HG02763 (cell line): ENCODE results near the gene FUOM.
"Not testable (repeated sequence)": the region's sequence is repeated elsewhere in the genome, so short reads cannot be mapped to it uniquely, and the experiment has no call there.

Experiments used
- ATAC-seq: cut with Tn5 transposase; IDR thresholded peaks from one replicate; pipeline ENCODE4 v1.9.1; 2021; ENCODE audit warnings: mild to moderate bottlenecking, moderate library complexity; ENCODE audit not compliant: unreplicated experiment

FUOM gene

DNA sequence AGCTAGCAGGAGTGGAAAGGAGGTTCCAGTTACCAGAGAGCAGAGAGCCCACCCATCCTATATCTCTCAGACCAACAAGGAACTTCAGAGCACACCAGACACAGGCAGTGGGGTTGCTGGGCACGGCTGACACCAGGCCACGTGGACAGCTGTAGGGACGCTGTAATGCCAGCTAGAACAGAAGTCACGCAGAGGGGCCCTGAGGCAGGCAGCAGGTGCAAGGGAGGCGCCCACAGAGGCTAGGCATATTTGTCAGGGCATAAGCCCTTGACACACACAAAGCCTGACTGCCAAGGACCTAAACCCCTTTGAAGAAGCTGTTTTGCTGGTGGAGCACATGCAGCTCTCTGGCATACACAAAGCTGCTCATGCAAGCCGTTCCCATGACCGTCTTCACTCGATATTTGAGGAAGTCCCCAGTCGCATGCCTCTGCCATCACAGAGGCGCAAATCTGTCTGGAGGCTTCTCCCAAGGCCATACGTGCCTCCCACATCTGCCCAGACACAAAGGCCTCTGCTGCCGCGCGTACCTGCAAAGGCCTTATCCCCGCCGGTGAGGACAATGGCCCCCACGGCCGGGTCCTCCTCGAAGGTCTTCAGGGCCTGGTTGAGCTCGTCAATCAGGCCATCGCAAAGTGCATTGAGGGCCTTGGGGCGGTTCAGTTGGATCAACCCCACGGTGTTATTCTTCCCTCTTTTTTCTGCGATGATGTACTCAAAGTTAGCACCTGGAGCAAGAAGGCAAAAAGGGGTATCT is 12.4 kb upstream of the FUOM start:
- no peak for ATAC-seq

DNA sequence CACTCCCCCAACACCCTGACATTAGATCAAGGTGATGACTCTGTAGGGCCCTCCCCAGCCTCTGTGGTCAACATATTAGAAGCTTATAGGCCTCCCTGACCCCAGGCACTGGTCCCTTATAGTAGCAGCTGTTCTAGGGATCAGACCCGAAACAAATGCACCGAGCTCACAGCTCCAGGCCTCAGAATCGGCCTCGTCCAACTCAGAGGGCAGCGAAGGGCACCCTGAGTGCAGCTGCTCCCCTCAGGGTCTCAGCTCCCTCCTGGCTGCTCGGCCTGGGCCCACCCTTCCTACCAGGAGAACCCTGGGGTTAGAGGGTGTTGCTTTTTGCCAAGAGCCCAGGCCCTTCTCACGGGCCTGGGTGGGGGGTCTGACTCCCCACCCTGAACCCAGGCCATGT is 10.3 kb upstream of the FUOM start:
- ATAC-seq: no peak

DNA sequence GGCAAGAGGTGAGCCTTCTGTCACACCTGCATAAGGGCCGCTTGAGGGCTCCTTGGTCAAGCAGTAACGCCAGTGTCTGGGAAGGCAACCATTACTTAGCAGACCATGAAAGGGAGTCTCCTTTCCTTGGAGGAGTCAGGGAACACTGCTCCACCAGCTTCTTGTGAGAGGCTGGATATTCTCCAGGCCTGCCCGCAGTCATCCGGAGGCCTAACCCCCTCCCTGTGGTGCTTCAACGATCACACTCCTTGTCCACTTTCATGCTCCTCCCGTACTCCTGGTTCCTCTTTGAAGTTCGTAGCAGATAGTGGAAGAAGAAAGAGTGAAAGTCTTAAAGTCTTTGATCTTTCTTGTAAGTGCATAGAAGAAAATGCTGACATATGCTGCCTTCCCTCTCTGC is 9.6 kb upstream of the FUOM start:
- ATAC-seq: not testable (repeated sequence)

DNA sequence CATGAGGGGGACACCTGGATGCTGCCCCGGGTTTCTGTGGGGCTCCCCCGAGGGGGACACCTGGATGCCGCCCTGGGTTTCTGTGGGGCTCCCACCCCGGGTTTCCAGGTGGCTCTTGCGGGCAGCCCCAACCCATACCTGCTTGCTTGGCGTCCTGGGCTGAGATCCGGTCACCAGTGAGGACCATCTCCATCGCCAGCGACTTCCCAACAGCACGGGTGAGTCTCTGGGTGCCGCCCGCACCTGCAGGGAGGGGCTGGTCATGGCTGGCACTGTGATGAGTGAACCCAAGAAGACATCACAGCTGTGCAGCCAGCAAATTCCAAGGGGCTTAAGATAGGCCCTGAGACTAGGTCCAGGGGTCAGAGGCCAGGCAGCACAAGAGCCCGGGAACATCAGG is 8.9 kb upstream of the FUOM start:
- ATAC-seq: no peak

DNA sequence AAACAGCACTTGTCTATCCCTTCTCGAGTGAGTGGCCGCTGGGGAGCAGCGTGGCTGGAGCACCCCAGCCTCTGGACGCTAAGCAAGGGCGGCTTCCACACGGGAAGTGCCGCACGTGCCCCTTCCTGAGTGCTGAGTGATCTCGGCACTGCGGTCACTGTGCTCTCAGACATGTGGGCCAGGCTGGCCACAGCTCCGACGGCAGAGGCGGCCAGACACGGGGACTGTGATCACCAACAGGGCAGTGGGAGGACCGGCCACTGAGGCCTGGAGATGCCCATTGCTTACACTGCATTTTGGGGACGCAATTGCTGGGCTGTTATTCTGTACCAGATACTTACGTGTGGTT is 8.3 kb upstream of the FUOM start:
- no peak for ATAC-seq

DNA sequence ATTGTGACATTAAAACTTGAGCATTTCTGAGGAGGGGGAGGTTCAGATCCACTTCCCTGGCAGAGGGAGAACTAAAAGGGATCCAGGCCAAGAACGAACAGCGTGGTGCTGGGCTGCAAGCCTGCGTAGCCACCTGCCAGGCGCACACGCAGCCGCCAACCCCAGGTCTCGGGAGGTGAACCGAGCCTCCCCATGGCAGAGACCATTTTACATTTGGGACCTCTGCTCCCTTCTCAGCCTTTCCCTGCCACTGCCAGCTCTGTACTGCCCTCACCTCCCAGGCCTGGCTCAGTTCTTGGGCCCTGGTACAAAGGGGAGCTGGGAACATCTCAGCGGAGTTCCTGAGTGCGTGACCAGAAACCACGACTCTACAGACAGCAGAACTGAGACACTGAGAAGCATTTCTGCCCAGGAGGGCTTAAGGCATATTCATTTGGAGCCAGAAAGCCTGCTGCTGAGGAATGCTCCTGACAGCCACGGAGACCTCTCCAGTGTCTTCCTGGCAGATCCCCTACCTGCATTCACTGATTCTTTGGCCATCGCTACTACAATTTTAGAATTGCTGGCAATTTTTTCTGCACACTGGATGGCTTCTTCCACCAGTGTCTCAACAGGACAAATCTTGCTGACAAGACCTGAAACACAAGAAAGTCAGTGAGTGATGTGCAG is 7.8 kb upstream of the FUOM start:
- ATAC-seq: no peak

DNA sequence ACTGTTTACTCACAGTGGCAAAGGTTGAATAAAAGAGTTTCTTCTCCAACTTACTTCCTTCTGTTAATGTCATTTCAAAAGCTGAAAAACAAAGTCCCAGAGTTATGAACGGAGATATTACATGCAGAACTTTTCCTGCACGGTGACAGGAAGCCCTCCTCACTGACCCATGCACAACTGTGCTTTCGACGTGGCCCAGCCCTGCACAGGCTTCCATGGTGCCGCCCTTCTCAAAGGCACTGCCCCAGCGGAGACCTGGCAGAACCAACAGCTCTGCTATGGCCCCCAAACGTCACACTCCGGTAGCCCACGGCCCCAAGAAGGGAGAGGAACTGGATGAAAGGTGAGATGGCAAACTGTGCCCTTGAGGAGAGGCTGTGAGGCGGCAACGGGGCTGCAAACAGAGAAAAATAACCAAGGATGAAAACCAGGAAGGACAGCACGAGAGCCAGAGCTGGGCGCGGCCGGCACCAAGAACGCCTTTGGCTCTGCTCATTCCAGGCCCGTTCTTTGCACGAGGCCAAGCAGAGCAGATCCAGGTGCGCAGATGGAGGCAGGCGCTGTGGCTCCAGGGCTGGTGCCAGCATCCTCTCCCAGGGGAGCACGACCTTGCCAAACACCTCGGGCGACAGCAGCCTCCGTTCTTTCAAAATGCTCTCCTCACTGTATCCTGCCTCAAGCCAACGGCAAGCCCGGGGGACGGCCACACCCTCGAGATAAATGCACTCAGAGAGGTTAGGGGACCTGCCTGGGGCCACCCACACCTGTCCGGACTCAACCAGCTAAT is 7.0 kb upstream of the FUOM start:
- ATAC-seq: no peak

DNA sequence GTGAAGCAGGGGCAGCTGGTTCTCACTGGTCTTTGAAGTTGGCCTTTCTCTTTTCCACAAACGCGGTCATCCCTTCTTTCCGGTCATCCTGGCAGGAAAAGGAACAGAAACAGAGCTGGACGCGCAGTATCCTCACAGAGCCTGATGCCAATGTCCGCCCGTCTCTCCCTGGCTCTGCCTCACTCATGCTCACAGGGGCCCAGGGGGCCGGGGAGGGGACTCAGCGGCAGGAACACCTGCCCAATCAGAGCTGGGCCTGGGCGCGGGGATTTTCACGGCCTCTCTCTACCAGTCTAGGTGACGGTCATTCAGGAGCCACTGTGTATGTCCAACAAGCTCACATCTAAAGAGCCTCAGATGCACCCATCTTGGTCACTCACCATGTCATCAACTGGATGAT is 5.0 kb upstream of the FUOM start:
- no peak for ATAC-seq

DNA sequence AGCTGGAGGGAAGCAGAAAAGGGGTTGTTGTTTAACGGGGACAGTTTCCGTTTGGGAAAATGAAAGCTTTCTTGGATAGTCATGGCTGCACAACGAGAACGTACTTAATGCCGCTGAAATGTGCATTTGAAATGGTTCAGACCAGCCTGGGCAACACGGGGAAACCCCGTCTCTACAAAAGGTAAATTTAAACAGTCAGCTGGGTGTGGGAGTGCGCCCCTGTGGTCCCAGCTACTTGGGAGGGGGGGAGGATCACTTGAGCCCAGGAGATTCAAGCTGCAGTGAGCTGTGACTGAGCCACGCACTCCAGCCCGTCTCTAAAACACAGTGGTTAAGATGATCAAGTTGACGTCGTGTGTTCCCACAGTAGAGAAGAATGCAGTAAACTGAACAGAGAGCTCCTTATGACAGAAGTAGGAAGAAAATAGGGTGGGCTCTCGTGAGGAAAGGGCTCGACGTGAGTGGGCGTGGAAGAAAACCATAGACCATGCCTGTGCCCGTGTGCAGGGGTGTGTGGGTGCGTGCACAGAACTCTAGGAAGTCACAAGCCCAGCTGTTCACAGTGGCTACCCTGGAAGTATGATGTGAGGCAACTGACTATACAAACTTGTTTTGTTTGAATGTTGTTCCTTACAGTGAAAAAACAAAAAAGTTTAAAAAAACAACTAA is 4.1 kb upstream of the FUOM start:
- ATAC-seq: no peak

DNA sequence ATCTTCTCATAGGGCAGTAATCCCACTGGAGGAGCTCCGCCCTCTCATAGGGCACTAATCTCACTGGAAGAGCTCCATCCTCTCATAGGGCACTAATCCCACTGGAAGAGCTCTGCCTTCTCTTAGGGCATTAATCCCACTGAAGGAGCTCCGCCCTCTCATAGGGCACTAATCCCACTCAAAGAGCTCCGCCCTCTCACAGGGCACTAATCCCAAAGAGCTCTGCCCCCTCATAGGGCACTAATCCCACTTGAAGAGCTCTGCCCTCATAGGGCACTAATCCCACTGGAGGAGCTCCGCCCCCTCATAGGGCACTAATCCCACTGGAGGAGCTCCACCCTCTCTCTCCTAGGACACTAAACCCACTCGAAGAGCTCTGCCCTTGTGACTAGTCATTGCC is 3.4 kb upstream of the FUOM start:
- ATAC-seq: no peak

DNA sequence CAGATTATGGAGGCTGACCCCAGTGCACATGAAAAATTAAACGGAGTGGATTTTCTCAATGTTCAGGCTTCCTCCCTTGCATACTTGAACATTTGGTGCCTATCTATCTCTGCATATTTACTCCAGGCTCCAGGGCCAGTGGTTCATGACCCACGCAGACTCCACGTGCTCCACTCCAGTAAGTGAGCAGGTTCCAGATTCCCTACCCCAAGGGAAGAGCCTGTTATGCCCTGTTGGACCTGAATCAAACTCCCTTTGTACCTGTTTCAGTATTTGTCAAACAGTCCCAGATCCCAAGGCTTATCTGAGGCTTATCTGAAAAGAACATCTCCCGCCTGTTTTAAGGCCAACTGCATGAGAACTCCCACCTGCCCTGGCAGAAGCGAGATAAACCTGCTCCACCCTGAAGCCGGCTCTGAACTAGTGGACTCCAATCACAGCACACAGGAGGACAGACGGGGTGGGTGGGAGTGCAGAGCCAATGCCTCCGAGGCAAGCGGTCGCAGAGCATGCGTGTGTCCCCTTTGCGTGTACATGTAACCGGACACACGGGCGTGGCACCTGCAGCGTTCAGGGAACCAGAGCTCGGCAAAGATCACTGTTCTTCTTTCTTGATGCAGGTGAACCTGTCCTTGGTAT is 2.3 kb upstream of the FUOM start:
- ATAC-seq: no peak

DNA sequence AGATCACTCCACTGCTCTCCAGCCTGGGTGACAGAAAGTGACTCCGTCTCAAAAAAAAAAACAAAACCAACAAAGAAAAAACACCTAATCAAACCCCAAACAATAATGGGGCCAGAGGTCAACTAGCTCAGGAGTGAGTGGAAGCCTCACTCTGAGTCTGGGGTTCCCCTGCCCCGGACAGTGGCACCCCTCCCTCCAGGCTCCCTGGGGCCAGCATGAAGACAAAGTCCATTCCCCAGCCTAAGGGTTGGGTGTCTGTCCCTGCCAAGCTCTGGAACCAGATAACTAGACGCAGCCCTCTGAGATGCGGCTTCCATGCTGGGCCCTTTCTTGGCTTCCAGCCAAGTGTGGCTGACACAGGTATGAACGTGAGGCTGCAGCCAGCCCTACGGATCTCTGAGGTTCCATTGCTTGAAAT is 1.7 kb upstream of the FUOM start:
- ATAC-seq: no peak

DNA sequence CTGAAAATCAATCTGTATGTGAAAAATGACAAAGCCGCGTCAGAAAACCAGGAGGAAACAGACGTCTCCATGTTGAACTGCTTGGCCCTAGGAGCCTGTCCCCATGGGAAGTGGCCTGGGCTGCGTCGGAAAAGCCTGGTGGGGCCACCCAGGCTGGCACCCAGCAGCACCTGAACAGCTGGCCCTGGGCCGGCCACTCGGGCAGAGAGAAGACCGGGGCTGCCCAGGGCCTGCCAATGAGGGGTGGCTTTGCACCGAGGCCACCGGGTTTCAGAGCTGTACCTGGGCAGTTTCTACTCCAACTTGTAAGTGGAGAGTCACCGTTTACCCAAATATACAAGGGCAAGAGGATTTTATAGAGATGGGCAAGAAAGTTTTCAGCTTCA is 1.1 kb upstream of the FUOM start:
- no peak for ATAC-seq

DNA sequence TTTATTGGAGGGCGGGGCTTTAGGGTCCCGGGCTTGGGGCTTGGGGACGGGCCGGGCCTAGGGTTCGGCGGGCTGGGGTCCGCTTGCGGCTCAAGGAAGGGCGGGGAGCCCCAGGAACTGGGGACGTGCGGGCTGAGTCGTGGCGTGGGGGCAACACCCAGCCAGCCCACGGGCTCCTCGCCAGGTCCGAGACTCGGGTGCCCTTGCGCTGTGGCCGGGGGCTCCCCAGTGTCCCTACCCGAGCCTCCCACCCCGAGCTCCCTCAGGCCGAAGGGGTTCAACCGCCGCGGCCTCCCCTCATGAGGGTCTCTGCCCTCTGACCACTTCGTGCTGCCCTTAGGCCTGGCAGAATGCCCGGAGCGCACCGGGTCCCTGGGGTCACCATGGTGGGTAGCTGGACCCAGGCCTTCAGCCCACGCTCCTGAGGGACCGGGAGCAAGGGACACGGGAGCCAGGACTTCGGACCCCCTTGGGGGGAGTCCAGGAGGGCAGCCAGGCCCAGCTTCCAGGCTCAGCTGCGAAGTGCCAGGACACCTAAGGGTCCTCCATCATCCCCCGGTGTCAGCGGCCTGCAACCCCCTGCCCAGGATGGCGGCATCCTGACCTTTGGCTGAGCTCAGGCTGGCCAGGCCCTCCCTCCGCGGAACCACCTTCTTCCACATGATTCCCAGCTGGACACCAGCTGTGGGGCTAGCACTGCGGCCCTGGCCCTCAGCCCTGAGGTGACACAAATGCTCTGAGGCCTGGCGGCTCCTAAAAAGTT is 524 bp upstream of the FUOM start:
- ATAC-seq: no peak

DNA sequence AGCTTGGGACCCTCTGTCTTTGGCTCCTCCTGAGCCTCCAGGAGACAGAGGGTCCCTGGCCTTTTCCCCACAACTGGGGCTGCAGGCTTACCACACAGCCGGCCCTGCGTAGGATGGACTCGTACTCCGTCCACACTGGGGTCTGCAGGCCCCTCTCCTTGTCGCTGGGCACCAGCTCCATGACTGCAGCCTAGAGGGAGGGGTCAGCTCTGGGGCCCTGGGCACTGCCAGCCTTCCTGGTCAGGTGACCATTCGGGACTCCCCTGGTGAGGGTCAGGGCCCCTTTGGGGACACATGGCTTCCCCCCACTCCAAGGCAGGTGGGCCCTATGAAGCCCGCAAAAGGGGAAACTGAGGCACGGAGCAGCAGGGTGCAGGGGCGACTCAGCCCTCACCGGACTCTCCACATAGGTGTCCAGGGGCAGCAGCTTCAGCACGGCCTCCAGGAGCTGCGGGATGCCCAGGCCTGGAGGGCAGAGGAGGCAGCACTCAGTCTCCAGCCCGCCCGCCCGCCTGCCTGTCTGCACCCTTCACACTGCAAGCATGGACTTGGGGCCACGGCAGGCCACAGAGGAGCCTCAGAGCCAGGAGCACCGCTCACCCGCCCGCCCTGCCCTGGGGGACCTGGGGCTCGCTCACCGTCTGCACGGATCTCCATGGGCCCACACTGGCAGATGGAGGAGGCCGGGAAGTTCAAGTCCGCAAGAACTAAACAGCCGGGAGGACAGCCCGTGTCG is 1.1 kb downstream of the FUOM start:
- ATAC-seq: no peak

DNA sequence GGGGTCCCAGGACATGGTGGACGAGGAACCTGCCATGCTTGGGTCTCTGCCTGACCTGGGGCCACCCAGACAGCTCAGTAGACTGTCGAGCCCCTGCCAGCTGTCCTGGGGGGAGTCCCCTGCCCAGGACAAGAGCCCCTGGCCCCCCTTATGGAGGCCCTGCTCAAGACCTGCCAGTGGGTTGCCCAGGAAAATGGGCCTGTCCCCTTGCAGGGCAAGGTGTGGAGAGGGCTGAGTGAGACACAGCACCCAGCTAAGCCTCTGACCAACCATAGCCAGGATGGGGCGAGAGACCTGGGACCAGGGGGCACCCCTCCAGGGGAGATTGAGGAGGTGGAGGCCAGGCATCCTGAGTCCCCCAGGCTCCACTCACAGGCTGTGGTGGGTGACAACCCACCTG is 1.8 kb downstream of the FUOM start:
- ATAC-seq: no peak

DNA sequence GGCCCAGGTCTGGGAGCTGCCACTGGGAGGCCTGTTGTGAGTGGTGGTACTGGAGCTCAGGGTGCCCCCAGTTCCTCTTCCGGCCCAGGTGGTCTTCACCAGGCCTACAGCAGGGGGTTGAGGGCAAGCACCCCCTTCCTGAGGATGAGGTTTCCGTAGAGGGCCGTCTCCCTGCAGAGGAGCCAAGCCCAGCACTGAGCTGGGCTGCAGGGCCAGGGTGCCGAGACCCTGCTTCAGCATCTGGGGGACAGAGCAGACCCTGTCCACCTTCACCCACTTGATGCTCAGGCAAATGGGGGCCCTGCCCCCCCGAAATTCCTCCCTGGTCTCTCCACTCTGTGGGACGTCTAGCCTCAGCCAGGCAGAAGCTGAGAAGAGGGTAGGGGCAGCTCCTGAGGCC is 2.6 kb downstream of the FUOM start:
- no peak for ATAC-seq

DNA sequence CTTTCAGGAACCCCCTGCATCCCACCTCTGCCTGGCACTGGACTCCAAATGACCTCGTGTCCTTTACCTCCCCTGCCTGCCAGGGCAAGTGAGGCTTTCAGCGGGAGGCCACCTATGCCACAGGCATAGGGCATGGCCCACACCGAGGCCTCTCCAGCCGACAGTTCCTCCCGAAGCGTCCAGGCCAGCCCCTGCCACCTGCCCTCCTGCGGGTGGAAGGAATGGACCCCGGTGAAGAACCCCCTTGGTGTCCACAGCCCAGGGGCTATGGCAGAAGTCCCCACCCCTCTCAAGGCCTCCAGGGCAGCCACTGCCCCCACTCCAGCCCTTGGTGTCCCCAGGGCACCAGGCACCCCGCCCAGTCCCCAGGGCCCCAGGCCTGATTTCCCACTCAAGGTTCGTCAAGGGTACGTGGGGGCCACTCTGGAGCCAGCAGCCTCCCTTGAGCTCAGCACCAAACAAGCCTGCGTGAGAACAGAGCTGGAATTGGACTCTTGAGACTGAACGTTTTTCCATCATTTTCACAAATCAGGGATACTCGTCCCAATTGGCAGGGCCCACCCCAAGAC is 3.1 kb downstream of the FUOM start:
- ATAC-seq: no peak

DNA sequence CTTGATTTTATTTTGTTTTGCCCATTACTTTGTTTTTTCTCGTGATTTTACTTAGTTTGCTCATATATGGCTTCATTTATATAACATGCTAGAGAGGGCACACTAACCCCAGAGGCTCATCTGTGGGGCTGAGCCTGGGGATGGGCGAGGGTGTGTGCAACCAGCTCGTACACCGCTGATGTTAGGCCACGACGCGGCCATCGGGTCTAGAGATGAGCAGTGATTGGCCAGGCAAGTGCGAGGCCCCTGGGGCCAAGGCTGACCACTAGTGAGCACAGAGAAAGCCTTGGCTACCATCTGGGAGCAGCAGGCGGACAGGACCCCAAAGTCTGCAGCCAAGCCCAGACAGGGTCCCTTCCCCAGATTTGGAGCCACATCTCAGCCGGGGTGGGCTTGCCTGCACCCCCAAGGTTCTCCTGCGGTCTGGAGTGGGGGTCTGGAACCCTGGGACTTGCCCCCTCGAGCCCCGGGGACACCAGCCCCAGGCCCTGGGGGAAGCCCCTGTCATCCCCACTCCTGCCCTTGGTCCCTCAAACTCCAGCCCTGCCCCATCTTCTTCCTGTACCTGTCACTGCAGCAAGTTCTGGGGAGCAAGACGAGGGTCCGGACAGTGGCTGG is 3.7 kb downstream of the FUOM start:
- ATAC-seq: no peak
